Smooth muscle cell (in vitro differentiated cells): Measurements from ENCODE around the gene MYLK. TPM values are rescaled to one million over a fixed set of nuclear protein-coding genes. Genes with fewer than 3 reads are reported as not detected.

Source experiments
- DNase-seq: peaks from one replicate; lab custom pipeline; 2025; ENCODE audit not compliant: unreplicated experiment; lab: John Stamatoyannopoulos, UW
- H2AFZ ChIP-seq: fragments of 200-600 bp; sonication (generic); 2 replicates; pipeline ENCODE4 v1.6.0; 2016; ENCODE audit warnings: antibody characterized with exemption, low read depth, mild to moderate bottlenecking
- H3F3A ChIP-seq: fragments of 200-600 bp; sonication (generic); 2 replicates; pipeline ENCODE4 v1.6.0; 2017; ENCODE audit warnings: antibody characterized with exemption, low read depth
- H3K27ac ChIP-seq: fragments of 200-600 bp; sonication (generic); 2 replicates; pipeline ENCODE4 v1.5.1; 2016; ENCODE audit warnings: low read depth, mild to moderate bottlenecking
- H3K27me3 ChIP-seq: fragments of 200-600 bp; sonication (generic); 2 replicates; pipeline ENCODE4 v1.6.1; 2016; ENCODE audit warnings: low read depth, mild to moderate bottlenecking
- H3K36me3 ChIP-seq: fragments of 200-600 bp; sonication (generic); 2 replicates; pipeline ENCODE4 v1.5.1; 2016; ENCODE audit warnings: low read depth
- H3K4me1 ChIP-seq: fragments of 200-600 bp; sonication (generic); 2 replicates; pipeline ENCODE4 v1.5.1; 2016; ENCODE audit warnings: low read depth
- H3K4me2 ChIP-seq: fragments of 200-600 bp; sonication (generic); 2 replicates; pipeline ENCODE4 v1.6.0; 2016; ENCODE audit warnings: mild to moderate bottlenecking
- H3K4me3 ChIP-seq: fragments of 200-600 bp; sonication (generic); 2 replicates; pipeline ENCODE4 v1.5.1; 2016; ENCODE audit warnings: mild to moderate bottlenecking
- H3K79me2 ChIP-seq: fragments of 200-600 bp; sonication (generic); 2 replicates; pipeline ENCODE4 v1.6.0; 2016; ENCODE audit warnings: low read depth, mild to moderate bottlenecking
- H3K9ac ChIP-seq: fragments of 200-600 bp; sonication (generic); 2 replicates; pipeline ENCODE4 v1.6.0; 2016; ENCODE audit warnings: low read depth
- H3K9me3 ChIP-seq: fragments of 200-600 bp; sonication (generic); replicated peaks from 2 replicates; pipeline ENCODE4 v1.5.1; 2016; ENCODE audit warnings: low read depth
- H4K20me1 ChIP-seq: fragments of 200-600 bp; sonication (generic); 2 replicates; pipeline ENCODE4 v1.6.0; 2016; ENCODE audit warnings: low read depth
- WGBS: methylation state at CpG from one replicate; pipeline ENCODE4 v1.1.7; 2016; ENCODE audit warnings: low lambda C conversion rate; 5-methylcytosine and 5-hydroxymethylcytosine counted together
- polyA plus RNA-seq: library from polyadenylated mRNA; unstranded; fragments of >200 nt; fragmentation: Nextera tagmentation; extraction: Ambion mirVana; gene quantifications from 2 replicates; pipeline ENCODE4 v1.2.1, GENCODE V29; 2016
- total RNA-seq: library from RNA; depleted of rRNA; stranded (reverse); fragments of >200 nt; gene quantifications from 2 replicates; pipeline ENCODE4 v1.2.3, GENCODE V29; 2014
- TF ChIP-seq, protein P1 (sequence below): fragments of 200-600 bp; sonication (generic); IDR thresholded peaks from 2 replicates; pipeline ENCODE4 v1.5.1; 2017; ENCODE audit warnings: borderline replicate concordance, mild to moderate bottlenecking, antibody characterized with exemption; ENCODE audit not compliant: insufficient read depth, poor library complexity, severe bottlenecking

MYLK gene
- total and polyA plus RNA-seq, 2 experiments from 2014 or later: 13.6 to 25.5 TPM

DNA sequence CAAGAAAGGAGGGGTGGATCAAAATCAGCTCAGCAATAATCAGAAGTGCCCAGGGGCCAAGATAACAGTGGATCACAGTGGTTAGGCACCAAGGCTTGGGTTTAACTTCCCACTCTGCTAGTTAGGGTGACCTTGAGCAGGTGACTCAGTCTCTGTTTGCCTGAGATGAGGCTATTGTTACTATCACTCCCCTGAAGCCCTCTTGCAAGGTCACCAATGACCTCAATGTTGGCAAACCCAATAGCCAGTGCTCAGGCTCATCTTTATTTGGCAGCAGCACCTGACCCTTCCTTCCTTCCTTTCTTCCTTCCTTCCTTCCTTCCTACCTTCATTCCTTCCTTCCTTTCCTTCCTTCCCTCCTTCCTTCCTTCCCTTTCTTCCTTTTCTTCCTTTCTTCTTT lies 196.8 kb downstream of the MYLK start:
- Histone ChIP-seq H3K4me1 (peaks cover 14% of the 10 kb centered on the region), H3K9ac (no peak overlapping the region), H2AFZ (no peak overlapping the region), H3K36me3 (no peaks in the 10 kb centered on the region), H3K4me3 (no peak overlapping the region), H3K27me3 (no peaks in the 10 kb centered on the region), H4K20me1 (no peaks in the 10 kb centered on the region), H3K27ac (no peak overlapping the region), H3K9me3 (no peaks in the 10 kb centered on the region), H3F3A (no peaks in the 10 kb centered on the region), H3K4me2 (no peak overlapping the region), H3K79me2 (no peaks in the 10 kb centered on the region)
- TF ChIP-seq, protein P1, sequence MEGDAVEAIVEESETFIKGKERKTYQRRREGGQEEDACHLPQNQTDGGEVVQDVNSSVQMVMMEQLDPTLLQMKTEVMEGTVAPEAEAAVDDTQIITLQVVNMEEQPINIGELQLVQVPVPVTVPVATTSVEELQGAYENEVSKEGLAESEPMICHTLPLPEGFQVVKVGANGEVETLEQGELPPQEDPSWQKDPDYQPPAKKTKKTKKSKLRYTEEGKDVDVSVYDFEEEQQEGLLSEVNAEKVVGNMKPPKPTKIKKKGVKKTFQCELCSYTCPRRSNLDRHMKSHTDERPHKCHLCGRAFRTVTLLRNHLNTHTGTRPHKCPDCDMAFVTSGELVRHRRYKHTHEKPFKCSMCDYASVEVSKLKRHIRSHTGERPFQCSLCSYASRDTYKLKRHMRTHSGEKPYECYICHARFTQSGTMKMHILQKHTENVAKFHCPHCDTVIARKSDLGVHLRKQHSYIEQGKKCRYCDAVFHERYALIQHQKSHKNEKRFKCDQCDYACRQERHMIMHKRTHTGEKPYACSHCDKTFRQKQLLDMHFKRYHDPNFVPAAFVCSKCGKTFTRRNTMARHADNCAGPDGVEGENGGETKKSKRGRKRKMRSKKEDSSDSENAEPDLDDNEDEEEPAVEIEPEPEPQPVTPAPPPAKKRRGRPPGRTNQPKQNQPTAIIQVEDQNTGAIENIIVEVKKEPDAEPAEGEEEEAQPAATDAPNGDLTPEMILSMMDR: no peak
- no peak for DNase-seq

DNA sequence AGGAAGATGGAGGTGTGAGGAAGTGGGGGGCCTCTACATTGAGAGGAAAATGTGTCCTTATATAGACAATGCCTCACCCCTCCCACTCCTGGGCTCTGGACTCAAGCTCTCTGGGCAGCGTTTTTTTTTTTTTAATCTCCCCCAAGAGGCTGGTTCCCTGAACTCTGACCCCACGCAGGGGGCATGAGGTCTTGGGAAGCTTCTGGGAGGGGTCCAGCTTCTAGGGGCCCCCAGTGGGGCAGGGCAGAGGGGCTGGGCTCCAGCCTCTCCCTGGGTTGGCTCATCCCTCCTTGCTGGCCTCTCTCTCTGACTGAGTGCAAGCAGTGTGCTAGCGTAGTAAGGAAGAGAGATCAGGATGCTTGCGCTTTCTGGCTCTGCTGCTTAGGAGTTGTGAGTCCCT lies 197.9 kb downstream of the MYLK start:
- H3K36me3 ChIP-seq: no peaks in the 10 kb centered on the region
- H2AFZ ChIP-seq: no peak overlapping the region
- WGBS: 79% methylated on average over 4 of the region's 4 CpGs
- H3K4me2 ChIP-seq: no peak overlapping the region
- H3K4me3 ChIP-seq: no peak overlapping the region
- no peak overlapping the region for H3K9ac ChIP-seq
- no peak overlapping the region for H3K27ac ChIP-seq
- TF ChIP-seq, protein P1: no peak
- no peaks in the 10 kb centered on the region for H3K79me2 ChIP-seq
- H3K4me1 ChIP-seq: peaks cover 14% of the 10 kb centered on the region
- no peaks in the 10 kb centered on the region for H4K20me1 ChIP-seq
- H3K27me3 ChIP-seq: no peaks in the 10 kb centered on the region
- DNase-seq: no peak
- no peaks in the 10 kb centered on the region for H3K9me3 ChIP-seq
- H3F3A ChIP-seq: no peaks in the 10 kb centered on the region

DNA sequence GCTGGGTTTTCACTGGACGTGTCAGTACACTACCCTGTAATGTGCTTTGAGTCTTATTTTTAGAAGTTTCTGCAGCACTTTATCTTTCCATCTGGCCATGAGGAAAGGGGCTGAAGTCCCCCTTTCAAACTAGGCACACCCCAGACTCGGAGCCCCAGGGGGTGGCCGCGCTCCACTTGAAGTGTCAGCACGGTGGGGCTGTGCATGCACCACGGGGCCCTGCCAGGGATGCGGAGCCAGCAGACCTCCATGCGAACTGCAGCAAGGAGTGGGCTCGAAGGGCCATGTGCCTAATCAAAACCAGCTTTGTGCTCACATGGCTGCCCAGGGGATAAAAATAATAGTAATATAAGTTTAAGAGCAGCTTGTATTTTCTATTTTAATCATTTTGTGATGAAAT lies 198.4 kb downstream of the MYLK start:
- no peaks in the 10 kb centered on the region for H3K9me3 ChIP-seq
- no peak overlapping the region for H2AFZ ChIP-seq
- DNase-seq: no peak
- H3K36me3 ChIP-seq: no peaks in the 10 kb centered on the region
- no peaks in the 10 kb centered on the region for H4K20me1 ChIP-seq
- WGBS: 91% methylated on average over 9 of the region's 9 CpGs
- H3K4me1 ChIP-seq: peaks cover 14% of the 10 kb centered on the region
- no peak overlapping the region for H3K4me2 ChIP-seq
- no peak overlapping the region for H3K4me3 ChIP-seq
- no peak overlapping the region for H3K9ac ChIP-seq
- H3F3A ChIP-seq: no peaks in the 10 kb centered on the region
- H3K27me3 ChIP-seq: no peaks in the 10 kb centered on the region
- H3K27ac ChIP-seq: no peak overlapping the region
- no peaks in the 10 kb centered on the region for H3K79me2 ChIP-seq
- TF ChIP-seq, protein P1: no peak

DNA sequence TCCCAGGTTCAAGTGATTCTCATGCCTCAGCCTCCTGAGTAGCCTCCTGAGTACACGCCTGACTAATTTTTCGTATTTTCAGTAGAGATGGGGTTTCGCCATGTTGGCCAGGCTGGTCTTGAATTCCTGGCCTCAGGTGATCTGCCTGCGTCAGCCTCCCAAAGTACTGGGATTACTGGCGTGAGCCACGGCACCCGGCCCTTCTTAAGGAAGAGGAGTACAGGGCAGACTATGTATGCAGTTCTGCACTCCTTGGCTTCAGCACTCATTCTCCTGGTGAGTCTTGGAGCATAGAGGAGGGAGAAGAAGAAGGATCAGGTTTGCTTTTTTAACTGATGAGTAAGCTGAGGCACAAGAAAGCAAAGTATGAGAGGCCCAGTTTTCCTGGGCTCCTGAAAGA lies 199.5 kb downstream of the MYLK start:
- no peaks in the 10 kb centered on the region for H3K36me3 ChIP-seq
- H3K4me1 ChIP-seq: peaks cover 14% of the 10 kb centered on the region
- DNase-seq: no peak
- no peaks in the 10 kb centered on the region for H3K27me3 ChIP-seq
- no peak overlapping the region for H3K9ac ChIP-seq
- no peak overlapping the region for H3K27ac ChIP-seq
- H2AFZ ChIP-seq: no peak overlapping the region
- no peaks in the 10 kb centered on the region for H3F3A ChIP-seq
- WGBS: 97% methylated on average over 7 of the region's 7 CpGs
- no peak overlapping the region for H3K4me2 ChIP-seq
- TF ChIP-seq, protein P1: no peak
- no peaks in the 10 kb centered on the region for H3K79me2 ChIP-seq
- H3K4me3 ChIP-seq: no peak overlapping the region
- no peaks in the 10 kb centered on the region for H3K9me3 ChIP-seq
- H4K20me1 ChIP-seq: no peaks in the 10 kb centered on the region
